Kidney tubule cell (primary cell): ENCODE measurements around the gene TBCD.
"Not testable (repeated sequence)": the region's sequence is repeated elsewhere in the genome, so short reads cannot be mapped to it uniquely, and the experiment has no call there.

ENCODE experiments used
- DNase-seq: peaks from one replicate; pipeline ENCODE4 v3.0.0-alpha.2; 2018; ENCODE audit warnings: low spot score

The TBCD gene

GRCh38 chr17:82957961-82958561, 206.2 kb downstream of the TBCD start:
- no peak for DNase-seq

GRCh38 chr17:82959242-82959930, 207.5 kb downstream of the TBCD start:
- no peak for DNase-seq

- DNase-seq: no peak
Observed at GRCh38 chr17:82959990-82960418, 208.1 kb downstream of the TBCD start.

DNA sequence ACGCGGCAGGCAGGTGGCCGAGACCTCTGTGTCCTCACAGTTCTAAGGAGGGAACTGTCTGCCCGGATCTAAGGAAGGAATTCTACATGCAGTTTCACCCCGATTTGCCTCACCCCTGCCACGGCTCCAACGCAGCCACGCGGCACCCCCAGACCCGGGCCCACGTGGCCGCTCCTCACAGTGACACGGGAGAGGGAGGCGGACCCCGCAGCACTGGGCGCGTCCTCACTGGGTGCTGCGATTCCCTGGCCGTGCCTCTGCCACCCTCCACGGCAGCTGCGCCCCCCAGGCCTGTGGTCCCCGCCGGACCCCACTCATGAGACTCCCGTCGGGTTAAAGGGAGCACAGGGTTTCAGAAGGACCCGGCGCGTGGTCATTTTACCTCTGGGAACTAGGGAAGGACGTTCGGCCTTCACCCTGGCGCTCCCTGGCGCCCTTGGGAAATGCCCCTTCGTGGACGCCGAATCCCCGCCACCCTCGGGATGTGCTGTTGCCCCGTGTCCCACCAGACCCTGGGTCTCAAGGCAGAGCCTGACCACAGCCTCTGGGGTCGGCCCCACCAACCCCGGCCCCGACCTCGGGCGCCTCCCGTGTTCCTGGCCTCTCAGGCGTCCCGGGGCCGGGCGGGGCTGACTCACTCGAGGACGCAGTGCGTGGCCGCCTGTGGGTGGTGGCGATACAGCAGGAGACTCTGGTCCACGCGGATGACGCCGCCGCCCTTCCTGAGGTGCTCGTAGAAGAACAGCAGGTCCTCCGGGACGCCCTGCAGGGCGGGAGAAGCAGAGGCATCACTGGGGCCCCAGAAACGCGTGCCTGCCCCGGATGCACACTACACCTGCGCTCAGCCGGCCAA, 208.8 kb downstream of the TBCD start:
- DNase-seq: no peak

DNA sequence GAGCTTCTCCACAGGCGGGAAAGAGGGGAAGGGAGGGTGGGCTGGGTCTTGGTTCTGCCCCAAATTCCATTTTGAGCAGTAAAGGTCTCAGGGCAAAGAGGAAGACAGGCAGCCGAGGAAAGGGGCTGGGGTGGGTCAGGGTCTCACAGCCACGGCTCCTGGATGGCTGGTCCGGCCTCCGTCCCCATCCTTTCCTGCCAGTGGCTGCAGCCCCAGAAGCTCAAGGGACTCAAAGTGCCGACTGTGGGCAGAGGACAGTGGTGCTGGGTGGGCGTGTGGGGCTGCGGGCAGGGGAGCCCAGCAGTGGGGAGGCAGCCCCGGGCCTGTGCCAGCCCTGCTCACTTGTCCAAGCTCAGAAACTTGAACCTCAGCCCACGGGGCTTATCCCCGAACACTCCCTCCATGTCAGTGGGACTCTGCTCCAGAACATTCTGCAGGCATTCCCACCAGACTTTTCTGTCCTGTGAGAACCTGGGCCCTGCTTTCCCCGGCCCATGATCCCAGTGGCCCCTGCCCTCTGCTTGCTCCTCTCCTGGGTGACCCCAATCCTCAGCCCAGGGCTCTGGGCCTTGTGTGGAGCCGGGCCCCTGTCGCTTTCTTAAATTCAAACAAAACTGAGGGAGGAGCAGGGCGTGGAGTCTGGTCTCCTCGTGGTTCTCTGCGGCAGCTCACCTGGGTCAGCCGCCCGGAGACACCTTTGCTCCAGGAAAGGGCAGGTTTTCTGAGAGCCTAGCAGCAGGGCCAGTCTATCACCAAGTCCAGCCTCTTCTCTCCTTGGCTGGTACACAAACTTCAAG, 209.7 kb downstream of the TBCD start:
- no peak for DNase-seq

DNA sequence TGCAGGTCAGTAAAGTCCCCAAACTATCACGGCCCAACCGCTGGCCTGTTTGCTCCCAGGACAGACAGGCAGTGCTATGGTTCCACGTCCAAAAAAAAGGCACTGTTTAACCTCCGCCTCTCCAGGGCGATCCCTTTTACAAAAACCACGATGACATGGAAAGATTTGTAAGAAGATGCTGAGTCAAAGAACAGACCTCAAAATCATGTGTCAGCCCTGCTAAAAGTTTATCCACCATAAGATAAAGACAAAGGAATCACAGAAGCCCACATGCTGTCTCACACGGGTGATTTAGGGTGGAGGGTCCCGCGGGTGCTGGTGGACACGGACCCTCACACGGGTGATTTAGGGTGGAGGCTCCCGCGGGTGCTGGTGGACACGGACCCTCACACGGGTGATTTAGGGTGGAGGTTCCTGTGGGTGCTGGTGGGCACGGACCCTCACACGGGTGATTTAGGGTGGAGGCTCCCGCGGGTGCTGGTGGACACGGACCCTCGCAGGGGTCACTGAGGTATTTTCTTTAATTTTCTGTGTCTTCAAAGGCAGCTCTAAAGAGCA, 210.4 kb downstream of the TBCD start:
- no peak for DNase-seq

GRCh38 chr17:82963104-82963950, 211.5 kb downstream of the TBCD start:
- peak; percentile 63 for DNase-seq

DNA sequence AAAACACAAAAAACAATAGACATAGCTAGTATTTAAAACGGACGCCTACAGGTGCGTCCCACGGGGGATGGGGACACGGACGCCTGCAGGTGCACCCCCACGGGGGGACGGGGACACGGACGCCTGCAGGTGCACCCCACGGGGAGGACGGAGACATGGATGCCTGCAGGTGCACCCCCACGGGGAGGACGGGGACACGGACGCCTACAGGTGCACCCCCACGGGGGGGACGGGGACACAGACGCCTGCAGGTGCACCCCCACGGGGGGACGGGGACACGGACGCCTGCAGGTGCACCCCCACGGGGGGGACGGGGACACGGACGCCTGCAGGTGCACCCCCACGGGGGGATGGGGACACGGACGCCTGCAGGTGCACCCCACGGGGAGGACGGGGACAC, 212.6 kb downstream of the TBCD start:
- not testable (repeated sequence) for DNase-seq

DNA sequence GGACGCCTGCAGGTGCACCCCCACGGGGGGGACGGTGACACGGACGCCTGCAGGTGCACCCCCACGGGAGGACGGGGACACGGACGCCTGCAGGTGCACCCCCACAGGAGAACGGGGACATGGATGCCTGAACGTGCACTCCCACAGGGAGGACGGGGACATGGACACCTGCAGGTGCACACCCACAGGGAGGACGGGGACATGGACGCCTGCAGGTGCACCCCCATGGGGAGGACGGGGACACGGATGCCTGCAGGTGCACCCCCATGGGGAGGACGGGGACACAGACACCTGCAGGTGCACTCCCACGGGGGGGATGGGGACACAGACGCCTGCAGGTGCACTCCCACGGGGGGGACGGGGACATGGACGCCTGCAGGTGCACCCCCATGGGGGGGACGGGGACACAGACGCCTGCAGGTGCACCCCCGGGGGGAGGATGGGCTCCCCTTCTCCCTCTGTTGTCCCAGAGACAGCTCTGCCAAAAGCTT, 213.0 kb downstream of the TBCD start:
- DNase-seq: no peak

GRCh38 chr17:82965371-82965770, 213.5 kb downstream of the TBCD start:
- no peak for DNase-seq

GRCh38 chr17:82966415-82966814, 214.6 kb downstream of the TBCD start:
- DNase-seq: no peak

DNA sequence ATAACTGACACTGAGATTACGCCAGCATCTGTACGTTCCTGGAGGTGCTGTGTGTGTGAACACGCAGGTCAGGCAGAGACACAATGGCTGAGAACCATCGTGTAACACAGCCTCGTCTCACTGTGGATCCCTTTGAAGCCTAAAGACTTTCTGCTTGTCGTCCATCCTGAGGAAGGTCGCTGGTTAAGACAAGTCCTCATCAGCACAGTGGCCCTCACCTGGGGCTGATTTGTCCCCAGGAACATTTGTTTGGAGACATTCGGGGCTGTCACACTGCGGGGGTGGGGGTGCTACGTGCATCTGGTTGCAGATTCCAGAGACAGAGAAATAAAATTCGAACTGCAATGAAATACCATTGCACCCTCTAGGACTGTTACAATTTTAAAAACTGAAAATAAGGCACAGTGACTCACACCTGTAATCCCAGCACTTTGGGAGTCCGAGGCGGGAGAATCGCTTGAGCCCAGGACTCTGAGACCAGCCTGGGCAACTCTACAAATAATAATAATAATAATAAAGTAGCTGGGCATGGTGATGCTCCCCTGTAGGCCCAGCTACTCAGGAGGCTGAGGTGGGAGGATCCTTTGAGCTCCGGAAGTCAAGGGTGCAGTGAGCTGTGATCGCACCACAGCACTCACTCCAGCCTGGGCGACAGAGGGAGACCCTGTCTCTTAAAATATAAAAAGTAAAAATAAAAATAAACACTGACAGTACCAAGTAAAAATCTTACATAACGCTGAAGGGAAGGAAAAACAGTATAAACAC, 215.6 kb downstream of the TBCD start:
- no peak for DNase-seq

DNA sequence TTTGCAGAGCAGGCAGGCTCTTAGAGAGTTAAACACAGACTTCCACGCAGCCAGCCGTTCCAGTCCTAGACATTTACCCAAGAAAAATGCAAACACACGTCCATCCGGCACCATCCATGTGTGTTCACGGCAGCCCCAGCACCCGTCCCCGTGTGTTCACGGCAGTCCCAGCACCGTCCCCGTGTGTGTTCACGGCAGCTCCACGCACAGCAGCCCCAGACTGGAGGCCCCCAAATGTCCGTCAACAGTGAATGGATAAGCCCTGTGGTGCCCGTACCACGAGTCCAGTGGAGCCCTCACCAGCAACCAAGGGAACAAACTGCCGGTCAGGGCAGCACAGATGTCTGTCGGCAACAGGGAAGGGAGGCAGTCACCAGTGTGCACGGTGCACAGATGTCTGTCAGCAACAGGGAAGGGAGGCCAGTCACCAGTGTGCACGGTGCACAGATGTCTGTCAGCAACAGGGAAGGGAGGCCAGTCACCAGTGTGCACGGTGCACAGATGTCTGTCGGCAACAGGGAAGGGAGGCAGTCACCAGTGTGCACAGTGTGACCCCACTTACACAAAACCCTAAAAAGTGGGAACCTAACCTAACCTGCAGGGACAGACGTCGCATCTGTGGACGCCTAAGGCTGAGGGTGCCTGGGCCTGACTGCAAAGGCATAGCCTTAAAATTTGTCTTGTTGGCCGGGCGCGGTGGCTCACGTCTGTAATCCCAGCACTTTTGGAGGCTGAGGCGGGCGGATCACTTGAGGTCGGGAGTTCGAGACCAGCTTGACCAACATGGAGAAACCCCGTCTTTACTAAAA, 216.4 kb downstream of the TBCD start:
- DNase-seq: not testable (repeated sequence)

DNA sequence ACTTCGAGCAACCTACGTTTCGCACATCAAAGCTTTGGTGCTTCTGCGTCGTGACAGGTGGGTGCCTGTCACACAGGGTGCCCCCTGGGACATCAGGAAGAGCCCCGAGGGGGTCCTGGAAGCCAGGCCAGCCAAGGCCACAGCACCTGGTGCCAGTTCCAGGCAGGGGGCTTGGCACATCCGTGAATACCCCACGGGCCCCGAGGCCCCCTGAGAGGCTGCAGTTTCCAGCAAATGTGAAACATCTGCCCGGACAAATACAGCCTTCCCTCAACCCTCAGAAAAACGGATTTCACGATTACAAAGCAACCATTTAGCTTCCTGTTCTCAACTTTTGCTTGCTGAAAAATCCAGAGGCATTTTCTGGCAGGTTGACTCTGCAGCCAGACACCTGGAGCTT, 218.2 kb downstream of the TBCD start:
- no peak for DNase-seq

DNA sequence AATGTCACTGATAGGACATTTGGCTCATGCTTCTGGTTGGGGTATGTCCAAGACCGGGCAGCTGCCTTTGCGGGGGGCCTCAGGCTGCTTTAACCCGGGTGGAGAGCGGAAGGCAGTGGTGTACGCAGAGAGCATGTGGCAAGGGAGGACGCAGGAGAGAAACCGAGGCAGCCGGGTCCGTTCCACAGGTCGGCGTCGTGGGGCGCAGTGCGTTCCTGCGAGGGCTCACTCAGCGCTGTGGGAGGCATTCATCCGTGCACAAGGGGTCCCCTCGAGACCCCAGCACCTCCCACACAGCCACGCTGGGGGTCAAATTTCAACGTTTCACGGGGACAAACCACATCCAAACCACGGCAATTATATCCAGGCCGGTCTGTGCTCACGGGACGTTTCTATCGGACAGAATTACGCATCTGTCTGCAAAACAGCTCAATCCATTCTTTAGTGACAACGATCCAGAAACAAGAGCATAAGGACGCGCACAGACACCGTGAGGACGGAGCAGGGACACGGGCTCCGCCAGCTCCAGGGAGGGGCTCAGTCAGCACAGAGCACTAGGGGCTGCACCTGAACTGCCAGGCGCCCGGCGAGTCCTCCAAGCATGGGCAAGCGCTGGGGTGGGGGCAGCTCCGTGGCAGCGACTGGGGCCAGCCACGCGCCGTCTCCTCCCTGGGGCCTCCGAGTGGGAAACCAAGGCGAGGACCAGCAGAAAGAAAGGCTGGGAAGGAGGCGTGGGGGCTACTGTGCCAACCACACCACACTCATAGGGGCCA, 219.1 kb downstream of the TBCD start:
- no peak for DNase-seq

DNA sequence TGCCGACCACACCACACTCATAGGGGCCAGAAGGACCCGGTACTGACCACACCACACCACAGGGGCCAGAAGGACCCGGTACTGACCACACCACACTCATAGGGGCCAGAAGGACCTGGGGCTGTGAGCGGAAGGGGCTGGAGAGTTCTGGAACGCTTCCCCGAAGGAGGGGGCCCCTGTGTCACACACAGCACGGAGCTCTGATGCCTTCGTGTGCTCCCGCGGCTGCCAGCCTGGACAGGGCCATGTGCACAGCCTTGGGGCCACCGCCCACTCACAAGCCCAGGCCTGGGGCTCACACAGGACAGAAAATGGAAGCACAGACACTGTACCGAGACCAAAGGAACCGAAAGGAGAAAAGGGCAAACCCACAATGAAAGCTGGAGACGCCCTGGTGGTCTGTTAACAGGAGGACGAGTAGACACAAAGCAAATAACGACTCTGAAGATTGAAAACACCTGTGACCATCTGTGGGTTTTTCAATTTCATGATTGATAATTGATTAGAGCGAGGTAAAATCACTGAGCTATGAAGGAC, 221.0 kb downstream of the TBCD start:
- DNase-seq: no peak

- no peak for DNase-seq
Observed at GRCh38 chr17:82973456-82974135, 221.7 kb downstream of the TBCD start.
